GM19239 (cell line): Measurements from ENCODE around the gene PIGM.

ENCODE experiments used
- DNase-seq: peaks from one replicate; pipeline ENCODE4 v3.0.0; 2011; ENCODE audit warnings: low spot score; ENCODE audit not compliant: insufficient read length
- FAIRE-seq: peaks from 2 replicates; lab custom pipeline; 2011; peaks lifted over from hg19 to GRCh38; lab: Jason Lieb, UNC

PIGM gene

GRCh38 chr1:159992161-159992560 lies 39.6 kb downstream of the PIGM start:
- DNase-seq = no peak
- FAIRE-seq = no peak

GRCh38 chr1:159991513-159991912 lies 40.3 kb downstream of the PIGM start:
- FAIRE-seq (no peak), DNase-seq (no peak)

- FAIRE-seq = no peak
Observed at GRCh38 chr1:159990005-159990404, 41.8 kb downstream of the PIGM start.

DNA sequence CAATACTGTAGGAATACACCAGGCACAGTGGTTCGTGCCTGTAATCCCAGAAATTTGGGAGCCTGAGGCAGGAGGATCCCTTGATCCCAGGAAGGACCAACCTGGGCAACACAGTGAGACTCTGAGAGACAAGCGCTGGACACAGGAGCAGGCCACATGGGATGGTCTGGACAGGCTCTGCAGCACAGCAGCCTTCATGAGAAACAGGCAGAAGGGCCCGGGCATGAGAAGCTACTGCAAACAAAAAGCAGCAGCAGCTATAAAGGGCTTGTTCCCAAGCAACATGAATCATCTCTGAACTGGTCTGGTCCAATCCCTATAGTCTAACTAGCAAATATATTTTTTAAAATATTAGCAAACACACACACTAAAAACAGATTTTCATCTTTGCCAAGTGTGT lies 42.2 kb downstream of the PIGM start:
- FAIRE-seq (no peak), DNase-seq (no peak)

More at GRCh38 chr1:159990005-159990404, 41.8 kb downstream of the PIGM start:
- no peak for DNase-seq

GRCh38 chr1:159988006-159988405 lies 43.8 kb downstream of the PIGM start:
- no peak for DNase-seq
- no peak for FAIRE-seq

GRCh38 chr1:159987186-159987585 lies 44.6 kb downstream of the PIGM start:
- no peak for FAIRE-seq
- no peak for DNase-seq

- FAIRE-seq = no peak
- no peak for DNase-seq
Observed at GRCh38 chr1:159986531-159986930, 45.3 kb downstream of the PIGM start.

DNA sequence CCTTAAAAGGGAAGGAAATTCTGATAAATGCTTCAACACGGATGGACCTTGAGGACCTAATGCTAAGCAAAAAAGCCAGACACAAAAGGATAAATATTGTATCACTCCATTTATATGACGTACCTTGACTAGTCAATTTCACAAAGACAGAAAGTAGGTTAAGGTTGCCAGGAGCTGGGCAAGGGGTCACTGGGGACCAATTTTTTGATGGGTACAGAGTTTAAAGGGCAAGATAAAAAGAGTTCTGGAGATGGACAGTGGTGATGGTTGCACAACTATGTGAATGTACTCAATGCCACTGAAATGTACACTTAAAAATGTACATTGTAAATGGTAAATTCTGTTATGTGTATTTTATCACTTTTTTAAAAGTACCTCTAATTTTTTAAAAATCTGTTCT lies 45.7 kb downstream of the PIGM start:
- DNase-seq (no peak), FAIRE-seq (no peak)

DNA sequence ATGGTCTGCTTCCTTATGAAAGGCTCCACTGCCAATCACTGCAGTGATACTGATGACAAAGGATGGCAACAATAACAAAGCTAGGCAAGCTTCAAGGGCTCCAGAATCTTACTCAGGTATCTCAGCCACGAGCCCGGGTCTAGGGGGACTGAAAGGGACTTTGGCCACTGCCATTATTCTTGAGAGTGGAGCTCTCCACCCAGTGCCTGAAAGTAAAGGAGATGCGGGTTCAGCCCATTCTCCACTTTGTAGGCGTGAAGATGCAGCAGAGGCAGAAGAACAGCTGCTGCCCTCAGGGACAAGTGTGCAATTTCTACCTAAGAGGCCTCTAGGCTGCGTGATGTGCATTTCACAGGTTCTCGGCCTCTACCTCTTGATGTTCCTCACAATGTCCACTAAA lies 46.3 kb downstream of the PIGM start:
- DNase-seq (no peak), FAIRE-seq (no peak)

DNA sequence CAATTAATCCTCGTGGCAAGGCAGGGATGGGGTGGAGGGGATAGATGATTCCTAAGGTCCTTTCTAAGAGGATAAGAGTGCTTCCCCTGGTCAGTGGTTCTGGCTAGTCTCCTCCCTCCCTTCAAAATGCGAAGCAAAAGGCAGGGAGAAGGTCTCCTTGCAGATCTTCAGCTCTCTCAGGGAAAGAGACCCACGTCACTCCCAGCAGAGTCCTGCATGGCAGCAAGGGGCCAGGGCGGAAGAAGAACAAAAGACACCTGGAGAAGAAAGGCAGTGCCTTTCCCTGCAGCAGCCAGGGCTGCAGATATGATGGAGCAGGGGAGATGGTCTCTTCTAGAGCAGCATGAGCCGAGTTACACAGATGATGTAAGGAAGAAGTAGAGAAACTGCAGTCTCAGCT lies 48.1 kb downstream of the PIGM start:
- DNase-seq (no peak), FAIRE-seq (no peak)

- FAIRE-seq (no peak), DNase-seq (no peak)
Observed at GRCh38 chr1:159982280-159982679, 49.5 kb downstream of the PIGM start.

GRCh38 chr1:159981351-159982055 lies 50.3 kb downstream of the PIGM start:
- DNase-seq (no peak), FAIRE-seq (no peak)

GRCh38 chr1:159980786-159981185 lies 51.0 kb downstream of the PIGM start:
- no peak for FAIRE-seq
- DNase-seq = no peak

DNA sequence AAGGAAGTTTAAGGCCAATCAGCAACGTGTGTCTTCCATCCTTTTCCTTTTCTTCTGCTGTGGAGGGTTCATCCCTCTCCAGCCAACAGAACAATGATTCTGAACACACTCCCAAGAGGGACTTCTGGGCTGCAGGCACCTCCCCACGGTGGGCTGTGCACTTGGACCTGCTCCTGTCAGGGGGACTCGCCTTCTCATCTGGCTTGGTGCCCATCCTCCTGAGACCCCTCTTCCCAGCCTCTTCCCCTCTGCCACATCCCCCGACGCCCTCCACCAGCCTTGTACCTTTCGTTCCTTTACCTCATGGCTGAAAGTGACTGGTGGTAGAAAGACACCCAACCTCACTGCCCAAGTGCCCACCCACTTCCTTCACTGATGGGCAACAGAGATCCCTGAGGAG lies 51.7 kb downstream of the PIGM start:
- FAIRE-seq (no peak), DNase-seq (no peak)

- FAIRE-seq = no peak
- DNase-seq = no peak
Observed at GRCh38 chr1:159979257-159979656, 52.5 kb downstream of the PIGM start.

GRCh38 chr1:159978107-159978398 lies 53.7 kb downstream of the PIGM start:
- FAIRE-seq (no peak), DNase-seq (no peak)

GRCh38 chr1:159977364-159978106 lies 54.3 kb downstream of the PIGM start:
- no peak for FAIRE-seq
- DNase-seq = no peak
